HG03469 (cell line): ENCODE data around the gene TTC3.

Source experiments
- ATAC-seq: cut with Tn5 transposase; IDR thresholded peaks from one replicate; pipeline ENCODE4 v1.9.1; 2021; ENCODE audit warnings: mild to moderate bottlenecking, moderate library complexity, moderate number of reproducible peaks; ENCODE audit not compliant: unreplicated experiment

The TTC3 gene

DNA sequence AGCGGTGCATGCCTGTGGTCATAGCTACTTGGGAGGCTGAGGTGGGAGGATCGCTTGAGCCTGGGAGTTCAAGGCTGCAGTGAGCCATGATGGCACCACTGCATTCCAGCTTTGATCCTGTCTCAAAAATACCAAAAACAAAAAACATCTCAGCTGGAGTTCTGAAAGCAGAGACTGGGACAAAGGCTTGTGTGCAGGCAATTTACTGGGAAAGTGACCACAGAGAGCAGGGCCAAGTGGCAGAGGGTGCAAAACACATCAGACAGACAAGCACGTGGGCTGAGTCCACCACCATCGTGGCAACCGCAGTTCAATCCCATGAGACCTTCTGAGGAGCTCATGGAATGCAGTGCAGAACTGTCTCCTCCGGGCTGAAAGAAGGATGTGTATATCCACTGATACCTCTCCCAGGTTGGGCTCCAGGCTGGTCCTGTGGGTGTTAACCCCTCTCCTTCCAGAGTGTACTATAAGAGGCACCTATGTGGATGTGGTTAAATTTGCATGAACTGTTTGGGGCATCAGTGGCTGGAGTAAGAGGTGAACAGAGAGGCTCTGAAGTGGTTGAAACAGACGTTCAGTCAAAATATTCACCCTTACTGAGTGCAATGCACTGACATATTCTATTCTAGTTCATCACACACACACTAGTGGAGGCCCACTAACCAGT, 11.0 kb upstream of the TTC3 start:
- ATAC-seq: no peak

DNA sequence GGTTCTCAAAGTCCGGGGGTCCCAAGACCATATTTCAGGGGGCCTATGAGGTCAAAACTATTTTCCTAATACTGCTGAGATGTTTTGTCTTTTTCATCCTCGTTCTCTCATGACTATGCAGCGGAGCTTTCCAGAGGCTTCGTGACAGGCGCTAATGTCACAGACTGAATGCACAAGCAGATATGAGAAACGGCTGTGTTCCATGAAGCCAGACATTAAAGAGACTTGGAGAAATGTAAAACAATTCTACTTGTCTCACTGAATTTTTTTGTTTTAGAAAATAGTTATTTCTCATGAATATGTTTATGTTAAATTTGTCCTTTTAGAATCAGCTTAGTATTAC, 10.5 kb upstream of the TTC3 start:
- no peak for ATAC-seq

DNA sequence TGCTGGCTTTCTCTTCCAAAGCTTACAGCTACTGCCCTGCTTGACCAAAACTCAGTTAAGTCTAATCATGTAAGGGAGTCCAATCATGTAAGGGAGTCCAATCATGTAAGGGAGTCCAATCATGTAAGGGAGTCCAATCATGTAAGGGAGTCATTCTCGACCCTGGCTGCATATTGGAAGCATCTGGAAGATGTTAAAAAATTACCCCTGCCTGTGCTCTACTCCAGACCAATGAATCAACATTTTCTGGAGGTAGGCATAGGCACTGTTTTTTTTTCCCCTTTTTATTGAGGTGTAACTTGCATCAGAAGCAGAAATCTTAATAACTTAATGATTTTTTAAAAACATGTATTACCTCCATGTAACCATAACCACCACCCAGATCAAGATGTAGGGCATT, 9.6 kb upstream of the TTC3 start:
- no peak for ATAC-seq

DNA sequence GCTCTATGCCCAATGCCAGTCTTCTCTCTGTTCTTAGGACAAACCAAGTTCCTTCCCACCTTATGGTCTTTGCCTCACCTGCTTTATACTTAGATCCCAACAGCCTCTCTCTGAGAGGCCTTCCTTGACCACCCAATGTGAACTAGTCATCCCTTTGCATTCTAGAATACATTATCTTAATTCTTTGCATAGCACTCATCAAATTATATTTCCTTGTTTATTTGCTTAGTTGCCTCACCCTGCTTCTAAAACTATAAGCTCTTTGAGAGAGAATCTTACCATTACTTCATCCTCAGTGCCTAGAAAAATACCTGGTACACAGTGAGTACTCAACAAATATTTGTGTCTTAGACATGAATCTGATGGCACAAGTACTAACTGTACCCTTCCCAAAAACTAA, 8.2 kb upstream of the TTC3 start:
- no peak for ATAC-seq

DNA sequence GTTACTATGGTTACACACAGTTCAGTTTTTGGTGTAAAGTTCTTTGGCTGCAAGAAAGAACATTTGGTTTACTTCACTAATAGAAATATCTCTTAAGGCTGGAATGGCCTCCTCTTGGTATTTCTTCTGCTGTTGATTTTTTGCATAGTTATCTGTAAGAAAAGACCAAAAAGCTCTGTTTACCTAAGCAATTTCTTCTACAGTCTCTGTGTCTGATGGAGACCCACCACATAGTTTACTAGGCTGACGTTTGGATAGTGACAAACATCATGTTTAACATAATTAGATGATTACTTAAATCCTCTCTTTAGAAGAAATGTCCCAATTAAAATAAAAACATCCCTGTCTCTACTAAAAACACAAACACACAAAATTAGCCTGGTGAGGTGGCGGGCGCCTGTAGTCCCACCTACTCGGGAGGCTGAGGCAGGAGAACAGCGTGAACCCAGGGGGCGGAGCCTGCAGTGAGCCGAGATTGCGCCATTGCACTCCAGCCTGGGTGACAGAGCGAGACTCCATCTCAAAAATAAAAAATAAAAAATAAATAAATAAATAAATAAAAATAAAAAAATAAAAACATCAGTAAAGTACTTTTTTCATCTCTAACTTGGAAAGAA, 7.4 kb upstream of the TTC3 start:
- no peak for ATAC-seq

DNA sequence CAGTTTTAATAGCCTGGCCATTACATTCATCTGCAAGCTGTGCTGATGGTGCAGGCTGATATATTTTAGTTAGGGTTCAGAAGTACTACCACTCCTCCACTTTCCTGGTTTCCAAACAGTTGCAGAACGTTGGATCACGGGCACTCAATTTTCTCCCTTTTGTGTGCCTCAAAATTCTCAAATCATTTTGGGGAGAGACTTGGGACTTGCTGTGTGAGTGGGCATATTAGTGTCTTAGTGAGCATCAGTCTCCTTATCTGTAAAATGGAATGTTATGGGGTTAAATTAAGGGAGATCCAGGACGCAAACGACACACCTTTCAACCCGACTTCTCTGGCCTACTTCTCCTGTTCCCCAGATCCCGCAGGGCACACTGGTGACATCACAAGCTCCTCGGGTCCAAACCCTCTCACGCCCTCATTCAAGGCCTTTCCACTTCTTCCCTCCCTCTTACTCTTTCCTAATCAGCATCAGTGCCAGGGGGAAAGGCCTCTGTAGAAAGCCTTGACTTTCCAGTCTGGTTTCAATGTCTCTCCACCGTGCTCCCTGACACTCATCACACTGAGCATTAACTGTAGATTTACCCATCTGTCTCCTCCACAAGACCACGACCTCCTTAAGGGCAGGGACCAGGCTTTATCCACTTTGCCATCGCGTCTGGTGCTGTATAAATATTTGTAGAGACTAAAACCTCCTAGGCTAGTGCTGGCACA, 1.3 kb upstream of the TTC3 start:
- no peak for ATAC-seq

DNA sequence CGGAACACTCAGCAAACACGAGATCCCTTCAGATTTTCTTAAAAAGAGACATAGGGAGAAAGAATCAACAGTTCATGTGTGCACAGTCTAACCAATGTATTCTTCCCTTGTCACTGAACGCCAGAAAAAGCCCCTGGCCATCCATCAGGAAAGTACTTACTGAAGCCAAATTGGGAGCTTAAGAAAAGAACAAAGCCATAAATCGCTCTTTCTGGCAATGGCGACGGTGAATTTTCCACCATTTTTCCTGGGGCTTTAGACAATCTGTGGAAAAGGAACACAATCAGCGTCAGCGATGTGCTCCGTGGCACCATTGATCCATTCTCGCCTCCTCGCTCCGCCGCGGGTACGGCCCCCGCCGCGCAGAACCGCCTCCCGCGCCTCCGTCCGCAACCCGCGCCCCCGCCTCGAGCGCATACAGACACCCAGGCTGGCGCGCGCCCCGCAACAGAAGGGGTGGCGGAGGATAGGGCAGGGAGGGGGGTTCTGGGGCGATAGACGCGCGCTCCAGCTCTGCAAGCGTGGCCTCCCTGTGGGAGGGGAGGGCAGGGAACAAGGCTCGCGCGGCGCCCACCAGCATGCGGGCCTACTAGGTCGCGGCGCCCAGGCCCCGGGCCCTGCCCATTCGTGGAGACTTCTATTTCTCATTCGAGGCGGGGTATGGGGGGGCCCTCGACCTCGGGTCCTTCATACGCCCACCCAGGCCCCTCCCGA, 623 bp upstream of the TTC3 start:
- peak; percentile 21 for ATAC-seq

DNA sequence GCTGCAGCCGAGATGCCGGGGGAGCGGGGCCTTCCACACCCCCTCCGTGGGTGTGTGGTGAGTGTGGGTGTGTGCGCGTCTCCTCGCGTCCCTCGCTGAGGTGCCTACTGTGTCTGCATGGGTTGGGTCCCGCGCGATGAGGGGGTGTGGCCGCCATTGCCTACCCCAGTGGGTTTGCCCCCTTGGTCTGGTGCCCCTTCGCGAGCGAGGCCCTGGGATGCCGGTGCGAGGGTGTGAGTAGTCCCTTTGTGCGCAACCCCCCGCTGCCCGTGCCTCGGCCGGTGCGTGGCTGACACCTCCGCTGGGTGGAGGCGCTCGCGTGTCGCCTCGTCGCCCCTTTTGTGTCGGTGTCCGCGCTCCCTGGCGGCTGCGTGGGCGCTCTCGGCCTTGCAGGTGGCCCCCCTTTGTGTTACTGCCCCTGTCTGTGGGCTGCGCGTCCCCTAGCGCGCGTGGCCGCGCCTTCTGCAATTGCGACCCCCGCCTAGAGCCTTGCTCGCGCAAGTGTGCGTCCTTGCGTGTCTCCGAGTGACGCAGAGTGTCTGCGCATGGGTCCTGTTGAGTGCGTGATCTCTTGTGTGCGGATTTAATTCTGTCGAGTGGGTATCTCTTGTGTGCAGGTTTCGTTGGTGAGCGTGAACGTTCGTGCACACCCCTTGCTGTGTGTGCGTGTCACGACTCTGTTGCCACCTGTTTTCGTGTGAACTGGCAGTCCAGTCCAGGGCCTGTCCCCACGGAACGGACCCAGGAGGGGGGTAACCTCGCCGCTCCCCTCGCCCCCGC, 553 bp downstream of the TTC3 start:
- peak; percentile 18 for ATAC-seq

DNA sequence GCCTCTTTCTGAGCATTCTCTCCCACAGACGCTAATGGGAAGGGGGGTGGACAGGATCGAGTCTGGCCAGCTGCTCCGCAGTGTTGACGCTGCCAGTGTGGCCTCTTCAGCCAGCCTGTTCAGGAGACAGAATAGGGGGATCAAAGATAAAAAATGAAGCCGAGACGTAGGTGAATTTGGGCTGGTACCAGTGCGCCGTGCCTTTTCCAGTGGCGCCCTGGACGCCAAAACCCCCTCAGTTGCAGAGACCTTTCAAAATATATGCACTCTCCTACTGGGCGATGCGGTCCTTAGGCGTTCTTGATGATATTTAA, 1.1 kb downstream of the TTC3 start:
- ATAC-seq: no peak

DNA sequence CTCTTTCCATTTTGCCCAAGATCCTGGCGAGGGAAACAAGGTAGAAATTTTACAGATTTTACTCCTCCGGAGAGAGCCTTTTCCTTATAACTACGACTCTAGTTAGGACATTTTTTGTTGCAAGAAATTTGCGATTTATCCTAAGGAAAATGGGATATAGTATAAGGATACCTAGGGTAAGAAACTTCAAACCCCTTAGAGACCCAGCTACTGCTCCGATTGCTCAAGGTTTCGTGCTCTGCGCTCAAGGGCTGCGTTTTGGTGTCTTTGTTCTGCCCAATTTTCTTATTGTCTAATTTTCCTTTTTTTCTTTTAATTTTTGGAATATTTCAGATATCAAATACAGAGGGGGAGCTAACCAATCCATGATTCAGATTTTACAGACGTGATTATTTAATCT, 1.5 kb downstream of the TTC3 start:
- no peak for ATAC-seq

DNA sequence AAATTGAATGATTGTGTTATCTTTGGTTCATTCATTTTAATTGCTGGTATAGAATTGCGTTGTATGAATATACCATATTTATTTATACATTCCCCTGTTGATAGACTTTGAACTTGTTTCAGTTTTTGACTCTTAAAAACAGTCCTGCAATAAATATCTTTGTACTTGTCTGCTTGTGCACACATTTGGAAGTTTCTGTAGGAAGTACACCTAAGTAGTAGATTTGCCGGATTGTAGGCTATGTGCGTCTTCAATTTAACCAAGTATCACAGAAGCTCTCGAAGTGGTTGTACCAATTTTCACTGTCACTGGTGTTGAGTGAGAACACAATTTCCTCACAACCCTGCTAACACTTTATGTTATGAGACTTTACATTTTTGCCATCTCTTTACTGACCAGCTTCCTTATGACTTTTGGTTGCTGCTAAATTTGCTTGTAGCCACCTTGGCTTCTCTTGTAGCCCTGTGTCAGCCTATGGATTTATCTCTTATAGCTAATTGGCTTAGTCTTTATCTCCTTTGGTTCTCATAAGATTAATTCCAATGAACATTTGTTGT, 2.2 kb downstream of the TTC3 start:
- no peak for ATAC-seq

DNA sequence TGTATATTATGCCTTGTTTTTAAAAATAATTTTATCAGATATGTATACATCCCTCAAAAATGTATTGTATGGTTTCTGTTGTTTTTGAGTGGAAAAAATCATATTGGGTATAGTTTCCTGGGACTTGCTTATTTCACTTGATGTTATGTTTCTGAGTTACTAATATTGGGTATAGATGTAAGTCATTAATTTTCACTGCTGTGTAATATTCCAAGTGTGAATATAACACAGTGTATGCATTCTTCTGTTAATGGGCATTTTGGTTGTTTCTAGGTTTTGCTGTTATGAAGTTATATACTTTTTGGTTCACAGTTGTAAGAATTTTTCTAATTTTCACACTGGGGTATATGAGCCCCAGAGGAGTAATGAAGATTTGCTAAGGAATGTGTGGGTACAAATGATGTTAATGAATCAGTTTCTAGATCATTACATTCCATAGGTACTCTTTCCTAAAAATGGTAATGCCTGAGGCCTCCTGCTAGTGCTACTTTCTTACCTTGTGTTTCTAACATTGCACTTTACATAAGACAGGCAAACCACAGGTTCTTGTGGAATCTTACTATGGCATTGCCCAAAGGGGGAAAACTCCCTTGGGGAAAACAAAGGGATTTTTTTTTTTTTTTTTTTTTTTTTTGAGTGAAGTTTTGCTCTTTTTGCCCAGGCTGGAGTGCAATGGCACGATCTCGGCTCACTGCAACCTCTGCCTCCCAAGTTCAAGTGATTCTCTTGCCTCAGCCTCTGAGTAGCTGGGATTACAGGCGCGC, 3.2 kb downstream of the TTC3 start:
- no peak for ATAC-seq

DNA sequence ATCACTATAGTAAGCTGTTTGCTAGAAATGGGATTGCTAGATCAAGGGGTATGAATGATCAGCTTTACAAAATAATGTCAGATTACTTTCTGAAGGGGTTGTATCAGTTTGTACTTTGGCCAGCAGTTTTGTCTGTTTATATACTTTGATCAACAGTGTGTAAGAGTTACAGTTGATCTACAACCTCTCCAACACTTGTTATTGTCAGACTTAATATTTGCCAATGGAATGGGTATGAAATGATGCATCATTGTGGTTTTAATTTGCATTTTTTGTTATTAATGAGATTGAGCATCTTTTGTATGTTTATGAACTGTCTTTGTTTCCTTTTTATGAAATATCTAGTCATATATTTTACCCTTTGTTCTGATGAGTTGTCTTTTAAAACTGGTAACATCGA, 4.3 kb downstream of the TTC3 start:
- no peak for ATAC-seq

DNA sequence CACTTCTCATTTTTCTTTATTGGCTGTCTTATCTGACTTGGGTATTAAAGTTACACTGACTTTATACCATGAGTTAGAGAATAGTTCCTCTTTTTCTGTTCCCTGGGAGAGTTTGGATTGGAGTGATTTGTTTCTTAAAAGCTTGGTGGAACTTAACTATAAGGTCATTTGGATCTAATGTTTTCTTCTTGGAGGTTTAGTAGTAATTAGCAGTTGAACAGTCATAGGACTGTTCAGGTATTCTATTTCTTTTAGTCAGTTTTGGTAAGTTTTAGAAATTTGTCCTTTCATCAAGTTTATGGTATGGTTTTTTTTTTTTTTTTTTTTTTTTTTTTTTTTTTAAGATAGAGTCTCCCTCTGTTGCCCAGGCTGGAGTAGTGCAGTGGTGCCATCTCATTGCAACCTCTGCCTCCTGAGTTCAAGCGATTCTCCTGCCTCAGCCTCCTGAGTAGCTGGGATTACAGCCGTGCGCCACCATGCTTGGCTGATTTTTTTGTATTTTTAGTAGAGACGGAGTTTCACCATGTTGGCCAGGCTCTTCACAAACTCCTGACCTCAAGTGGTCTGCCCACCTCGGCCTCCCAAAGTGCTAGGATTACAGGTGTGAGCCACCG, 6.3 kb downstream of the TTC3 start:
- no peak for ATAC-seq

DNA sequence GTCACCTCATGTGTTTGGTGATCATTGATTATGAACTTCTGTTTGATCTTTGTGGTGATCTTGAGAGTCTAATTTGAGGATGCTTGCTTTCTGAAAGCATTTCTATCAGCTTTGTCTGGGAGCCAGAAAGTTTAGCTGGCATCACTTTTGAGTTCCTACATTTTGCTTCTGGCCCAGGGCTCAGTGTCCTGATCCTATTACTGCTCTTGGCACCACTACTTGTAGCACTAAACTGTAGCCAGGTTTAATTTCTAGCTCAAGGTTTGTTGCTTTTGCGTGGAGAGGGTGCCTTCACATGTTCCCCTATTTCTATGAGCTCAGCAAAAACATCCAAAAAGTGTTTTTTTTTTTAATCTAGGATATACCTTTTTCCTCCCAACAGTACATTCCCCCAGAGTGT, 9.3 kb downstream of the TTC3 start:
- no peak for ATAC-seq

DNA sequence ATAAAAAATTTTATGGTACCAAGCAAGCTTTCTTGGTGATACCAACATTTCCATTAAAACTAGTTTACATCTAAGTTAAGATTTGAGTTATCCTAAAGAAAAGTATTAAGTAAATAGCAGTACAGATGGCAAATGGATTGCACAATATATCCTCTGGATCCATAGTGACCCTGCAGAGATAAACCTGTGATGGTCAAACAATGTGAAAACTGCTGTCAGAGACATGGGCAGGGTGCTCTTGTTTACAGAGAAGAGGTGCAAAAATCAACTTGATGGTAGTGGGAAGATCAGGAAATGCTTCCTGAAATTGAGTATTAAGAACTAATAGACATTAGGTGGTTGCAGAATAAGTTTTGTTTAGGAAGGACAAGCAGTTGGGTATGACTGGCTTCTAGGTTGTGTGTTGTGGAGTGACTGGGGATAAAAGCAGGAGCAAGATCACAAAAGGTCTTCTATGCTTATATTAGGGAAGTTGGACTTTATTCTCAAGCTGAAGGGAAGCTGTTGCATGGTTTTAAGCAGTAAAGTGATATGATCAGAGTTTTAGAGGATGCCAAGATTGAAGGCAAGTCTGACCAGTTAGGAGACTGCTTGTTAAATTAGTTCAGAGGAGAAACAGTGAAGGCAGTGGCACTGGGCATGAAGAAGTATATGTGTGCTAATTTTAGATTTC, 9.9 kb downstream of the TTC3 start:
- no peak for ATAC-seq

DNA sequence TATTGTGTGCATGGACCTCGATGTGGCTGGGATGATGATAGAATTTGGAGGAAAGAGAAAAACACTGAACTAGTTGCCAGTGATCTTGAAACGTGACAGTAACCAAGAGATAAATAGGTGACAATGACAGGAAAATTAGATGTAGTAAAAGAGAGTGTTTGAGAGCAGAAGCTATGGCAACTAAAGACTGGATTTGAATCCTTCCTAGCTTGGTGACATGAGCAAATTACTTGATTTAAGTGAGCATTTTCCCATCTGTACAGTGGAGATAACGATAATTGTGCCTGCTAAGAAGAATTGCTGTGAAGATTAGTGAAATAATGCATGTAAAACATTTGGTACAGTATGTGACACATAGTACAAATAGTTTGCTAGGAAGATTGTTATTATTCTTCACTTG, 12.7 kb downstream of the TTC3 start:
- no peak for ATAC-seq

DNA sequence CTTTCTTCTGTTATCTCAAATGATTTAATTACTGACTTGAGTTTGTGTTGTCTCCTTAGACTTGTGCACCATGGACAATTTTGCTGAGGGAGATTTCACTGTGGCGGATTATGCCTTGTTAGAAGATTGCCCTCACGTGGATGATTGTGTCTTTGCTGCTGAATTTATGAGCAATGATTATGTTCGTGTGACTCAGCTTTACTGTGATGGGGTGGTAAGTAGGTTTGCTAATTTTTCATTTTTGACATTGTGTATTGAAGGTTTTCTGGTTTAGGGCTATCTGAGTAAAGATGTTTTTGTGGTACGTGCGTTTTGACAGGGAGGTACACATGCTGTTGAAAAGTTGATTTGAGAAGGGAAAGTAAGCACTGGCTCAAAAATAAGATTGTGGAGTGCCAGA, 14.1 kb downstream of the TTC3 start:
- ATAC-seq: no peak

DNA sequence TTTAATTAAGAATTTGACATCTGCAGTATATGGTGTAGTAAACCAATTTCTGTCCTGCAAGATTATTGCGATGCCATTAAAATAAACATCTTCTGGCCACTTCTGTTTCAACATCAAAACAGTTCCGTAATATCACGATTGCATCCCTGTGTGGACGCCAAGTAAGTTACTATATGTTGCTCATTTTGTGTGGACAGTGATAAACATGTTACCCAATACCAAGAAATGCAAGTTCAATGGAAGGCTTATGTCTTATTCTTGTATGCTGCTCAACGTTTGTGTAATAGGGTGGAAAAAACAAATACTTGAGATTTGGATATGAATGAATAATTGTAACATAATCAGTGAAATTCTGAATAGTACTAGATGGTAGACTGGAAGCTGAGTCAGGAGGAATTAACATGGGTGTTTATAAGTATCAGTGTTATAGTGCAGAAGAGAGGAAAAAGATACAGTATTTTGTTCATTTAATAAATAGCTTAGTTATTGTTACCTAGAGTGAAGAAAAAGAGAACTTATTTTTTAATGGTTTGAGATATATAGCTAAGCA, 15.2 kb downstream of the TTC3 start:
- ATAC-seq: no peak
